22Rv1 (cell line): ENCODE data around the gene MAP4.

Experiments used
- H3K27ac ChIP-seq: fragments of 450-650 bp; 2 replicates; pipeline ENCODE4 v1.5.1; 2017
- CTCF ChIP-seq: fragments of 450-650 bp; IDR thresholded peaks from 2 replicates; pipeline ENCODE4 v1.5.1; 2017; ENCODE audit warnings: mild to moderate bottlenecking
- ZFX ChIP-seq: fragments of 450-650 bp; IDR thresholded peaks from 2 replicates; pipeline ENCODE4 v1.6.1; 2017; ENCODE audit warnings: antibody characterized with exemption, borderline replicate concordance

MAP4 gene

GRCh38 chr3:47825590-47825989, 190.6 kb downstream of the MAP4 start:
- H3K27ac ChIP-seq: peak overlapping the region; percentile 78
- TF ChIP-seq CTCF (no peak), ZFX (no peak)

- peak overlapping the region; percentile 78 for H3K27ac ChIP-seq
- TF ChIP-seq ZFX: 0 out of 2 replicates have a peak, but pooled peaks have one; percentile 58
- TF ChIP-seq CTCF: peak; percentile 98
Measured at GRCh38 chr3:47824541-47825473, 191.4 kb downstream of the MAP4 start.

DNA sequence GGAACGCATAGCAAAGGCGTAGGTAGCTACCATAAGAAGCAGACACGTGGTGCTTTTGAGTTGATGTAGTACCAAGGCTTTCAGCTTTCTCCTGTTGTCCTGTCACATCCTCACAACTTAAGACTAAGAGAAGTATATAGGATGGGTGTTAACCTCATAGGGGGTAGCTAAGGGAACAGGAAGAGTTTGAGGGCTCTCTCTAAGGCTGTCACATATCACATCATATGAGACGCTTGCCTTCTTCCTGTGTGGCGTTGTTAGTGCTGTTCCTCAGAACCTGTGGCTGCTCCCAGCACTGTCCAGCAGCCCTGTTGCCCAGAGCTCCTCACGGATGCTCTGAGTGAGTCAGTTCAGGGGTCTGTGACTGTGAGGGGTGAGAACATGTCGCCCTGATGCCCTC, 198.6 kb downstream of the MAP4 start:
- no peak for TF ChIP-seq ZFX
- TF ChIP-seq CTCF: no peak
- H3K27ac ChIP-seq: no peak overlapping the region

- TF ChIP-seq CTCF (no peak), ZFX (no peak)
- no peak overlapping the region for H3K27ac ChIP-seq
Measured at GRCh38 chr3:47813551-47814177, 202.6 kb downstream of the MAP4 start.

DNA sequence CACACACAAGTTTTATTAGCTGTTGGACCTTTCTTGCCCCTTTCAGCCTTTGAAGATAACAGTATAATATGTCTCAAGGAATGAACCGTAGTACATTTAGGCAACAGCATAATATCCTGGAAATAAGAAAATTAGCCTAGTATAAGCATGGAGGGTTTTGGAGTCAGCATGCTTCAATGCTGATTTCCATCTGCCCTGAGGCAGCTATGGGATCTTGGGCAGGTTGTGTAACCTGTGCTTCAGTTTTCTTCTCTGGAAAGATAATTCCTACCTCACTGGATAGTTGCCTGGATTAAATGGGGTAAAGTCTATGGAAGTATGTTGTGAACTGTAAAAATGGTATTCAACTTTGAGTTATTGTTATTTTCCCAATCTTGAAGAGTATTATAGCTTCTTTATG, 211.6 kb downstream of the MAP4 start:
- H3K27ac ChIP-seq: peak overlapping the region; percentile 88; the same call in 1 of the 2 replicates
- TF ChIP-seq ZFX (no peak), CTCF (no peak)

GRCh38 chr3:47803480-47804025, 212.7 kb downstream of the MAP4 start:
- TF ChIP-seq ZFX (0 out of 2 replicates have a peak, but pooled peaks have one; percentile 74), CTCF (no peak)
- peak overlapping the region; percentile 88 for H3K27ac ChIP-seq
